Esophagus muscularis mucosa (tissue), 4 donors: ENCODE data around the gene SPEM2. TPM values are rescaled to one million over a fixed set of nuclear protein-coding genes. Genes with fewer than 3 reads are reported as not detected.

Experiments
- DNase-seq: peaks from one replicate; pipeline ENCODE4 v3.0.0-alpha.2; 2017; ENCODE audit errors: extremely low spot score
- H3K27ac ChIP-seq, 4 donors: fragments of 200-600 bp; sonication (generic); replicated peaks in 1 of 4; 1 replicate in 3 of 4; 2 replicates in 1 of 4; pipeline ENCODE4 v1.5.1; 2016 to 2019; ENCODE audit warnings: mild to moderate bottlenecking in 1 of 4
- H3K27me3 ChIP-seq, 4 donors: fragments of 200-600 bp; sonication (generic); one replicate each; pipeline versions ENCODE4 v1.5.1 to v1.6.0; 2016 to 2019
- H3K36me3 ChIP-seq, 4 donors: fragments of 200-600 bp; sonication (generic); one replicate each; pipeline ENCODE4 v1.5.1; 2016 to 2019
- H3K4me1 ChIP-seq, 4 donors: fragments of 200-600 bp; sonication (generic); one replicate each; pipeline ENCODE4 v1.5.1; 2016 to 2019
- H3K4me3 ChIP-seq, 4 donors: fragments of 200-600 bp; sonication (generic); 1 replicate in 2 of 4; 2 replicates in 2 of 4; pipeline ENCODE4 v1.5.1; 2016 to 2019; ENCODE audit warnings: mild to moderate bottlenecking in 4 of 4, moderate library complexity in 1 of 4
- H3K9me3 ChIP-seq, 4 donors: fragments of 200-600 bp; sonication (generic); 1 replicate in 3 of 4; 2 replicates in 1 of 4; pipeline ENCODE4 v1.5.1; 2016 to 2019
- EP300 ChIP-seq: sonication (generic); formaldehyde crosslinking; IDR thresholded peaks from one replicate; pipeline ENCODE4 v1.6.1; 2017; ENCODE audit warnings: antibody characterized with exemption
- POLR2A ChIP-seq: fragments of 450-650 bp; IDR thresholded peaks from one replicate; pipeline ENCODE4 v1.6.1; 2017; ENCODE audit warnings: antibody characterized with exemption, moderate library complexity, mild to moderate bottlenecking, low read depth
- POLR2AphosphoS5 ChIP-seq, 2 donors: sonication (generic); formaldehyde crosslinking; IDR thresholded peaks; one replicate each; pipeline ENCODE4 v1.6.1; 2017; ENCODE audit warnings: antibody characterized with exemption in 2 of 2
- WGBS: methylation state at CpG from one replicate; pipeline ENCODE4 v1.1.5; 2018; 5-methylcytosine and 5-hydroxymethylcytosine counted together
- intact Hi-C: fragments of 100-400 bp; cut with DNase I; formaldehyde crosslinking; loops from one replicate; pipeline ENCODE4 v1.15.1; 2023
- total RNA-seq, 4 donors: library from RNA; depleted of rRNA; stranded (reverse); fragments of >200 nt; gene quantifications; one replicate each; pipeline versions ENCODE4 v1.1.0 to v1.2.1, GENCODE V29; 2016
- TF ChIP-seq, protein P1 (sequence below), 3 experiments: fragments of 200-600 bp in 2 of 3; fragments of 450-650 bp in 1 of 3; sonication (generic) in 2 of 3; IDR thresholded peaks; one replicate each; pipeline ENCODE4 v1.5.1; 2017 to 2019; ENCODE audit warnings: antibody characterized with exemption in 3 of 3, mild to moderate bottlenecking in 2 of 3, moderate library complexity in 1 of 3

SPEM2 gene
- total RNA-seq, 4 donors from 2014 or later, result not detected

DNA sequence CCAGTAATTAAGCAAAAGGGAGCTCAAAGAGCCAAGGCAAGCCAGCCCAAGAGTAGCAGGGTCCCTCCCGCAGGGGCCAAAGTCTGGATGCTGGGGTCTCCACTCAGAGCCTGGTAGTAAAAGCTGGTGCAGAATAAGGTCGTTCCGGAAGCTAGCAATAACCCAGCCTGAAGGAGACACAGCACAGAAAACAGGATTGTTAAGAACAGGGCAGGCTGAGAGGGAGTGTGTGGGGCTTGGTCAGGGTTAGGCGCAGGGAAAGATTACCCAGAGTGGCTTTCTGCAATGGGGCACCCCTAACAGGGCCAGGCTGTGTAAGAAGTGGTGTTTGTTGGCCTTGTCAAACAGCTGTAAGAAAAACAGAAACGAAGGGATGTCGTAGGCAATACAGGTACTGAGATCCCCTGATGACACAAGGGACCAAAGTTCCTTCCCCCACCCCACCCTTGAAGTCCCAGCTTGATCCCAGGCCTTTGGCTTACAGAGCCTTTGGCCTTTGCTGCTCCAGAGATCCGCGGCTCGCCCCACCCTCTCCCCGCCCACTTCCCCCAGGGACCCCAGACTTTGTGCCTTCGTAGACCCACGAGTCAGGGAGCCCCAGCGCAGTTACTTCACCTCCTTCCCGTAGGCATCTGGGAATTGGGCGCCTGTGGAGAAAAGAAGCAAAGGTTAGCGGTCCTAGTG, 22.2 kb upstream of the SPEM2 start:
- no peak for TF ChIP-seq POLR2AphosphoS5 (IDR thresholded peaks at IDR 0.05)
- TF ChIP-seq, protein P1, sequence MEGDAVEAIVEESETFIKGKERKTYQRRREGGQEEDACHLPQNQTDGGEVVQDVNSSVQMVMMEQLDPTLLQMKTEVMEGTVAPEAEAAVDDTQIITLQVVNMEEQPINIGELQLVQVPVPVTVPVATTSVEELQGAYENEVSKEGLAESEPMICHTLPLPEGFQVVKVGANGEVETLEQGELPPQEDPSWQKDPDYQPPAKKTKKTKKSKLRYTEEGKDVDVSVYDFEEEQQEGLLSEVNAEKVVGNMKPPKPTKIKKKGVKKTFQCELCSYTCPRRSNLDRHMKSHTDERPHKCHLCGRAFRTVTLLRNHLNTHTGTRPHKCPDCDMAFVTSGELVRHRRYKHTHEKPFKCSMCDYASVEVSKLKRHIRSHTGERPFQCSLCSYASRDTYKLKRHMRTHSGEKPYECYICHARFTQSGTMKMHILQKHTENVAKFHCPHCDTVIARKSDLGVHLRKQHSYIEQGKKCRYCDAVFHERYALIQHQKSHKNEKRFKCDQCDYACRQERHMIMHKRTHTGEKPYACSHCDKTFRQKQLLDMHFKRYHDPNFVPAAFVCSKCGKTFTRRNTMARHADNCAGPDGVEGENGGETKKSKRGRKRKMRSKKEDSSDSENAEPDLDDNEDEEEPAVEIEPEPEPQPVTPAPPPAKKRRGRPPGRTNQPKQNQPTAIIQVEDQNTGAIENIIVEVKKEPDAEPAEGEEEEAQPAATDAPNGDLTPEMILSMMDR (IDR thresholded peaks at IDR 0.05), result no peak
- TF ChIP-seq POLR2A, result no peak
- TF ChIP-seq EP300, result no peak
- 16% methylated on average over 12 of the region's 16 CpGs for WGBS
- H3K27me3 ChIP-seq, result no peaks in the 10 kb centered on the region
- H3K9me3 ChIP-seq, result no peaks in the 10 kb centered on the region
- peak; percentile 94 for DNase-seq
- H3K27ac ChIP-seq, result peak overlapping the region; percentile 90 to 93 (median 92)
- H3K36me3 ChIP-seq, result peaks cover 0 to 6% (median under 1%) of the 10 kb centered on the region in 4 donors
- peaks cover 20 to 56% (median 39%) of the 10 kb centered on the region in 4 donors for H3K4me1 ChIP-seq
- H3K4me3 ChIP-seq, result peak overlapping the region; percentile 77 to 87 (median 85)
- intact Hi-C loops, result loop anchor here (5.0 kb wide), 1 partner anchor 51 kb away; the partner anchor contains the start of gene KCTD11

DNA sequence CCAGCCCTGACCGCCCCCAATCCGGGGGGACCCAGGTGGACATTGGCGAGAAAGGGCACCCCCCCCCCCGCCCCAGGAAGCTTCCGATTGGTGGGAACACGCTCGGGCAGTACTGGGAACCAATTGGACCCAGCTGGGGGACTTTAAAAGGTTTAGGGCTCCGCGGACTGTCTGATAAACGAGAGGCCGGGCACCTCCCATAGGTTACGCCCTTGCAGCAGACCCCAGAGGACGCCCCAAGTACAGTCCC, 21.8 kb upstream of the SPEM2 start:
- H3K9me3 ChIP-seq, result no peaks in the 10 kb centered on the region
- peak overlapping the region; percentile 90 to 93 (median 92) for H3K27ac ChIP-seq
- peak; percentile 95 for DNase-seq
- H3K4me1 ChIP-seq, result peaks cover 20 to 56% (median 39%) of the 10 kb centered on the region in 4 donors
- intact Hi-C loops, result loop anchor here (5.0 kb wide), 1 partner anchor 51 kb away; the partner anchor contains the start of gene KCTD11
- 10% methylated on average over 2 of the region's 13 CpGs for WGBS
- H3K27me3 ChIP-seq, result no peaks in the 10 kb centered on the region
- peak overlapping the region; percentile 77 to 87 (median 85) for H3K4me3 ChIP-seq
- TF ChIP-seq POLR2A (no peak), EP300 (no peak), POLR2AphosphoS5 (IDR thresholded peaks at IDR 0.05) (no peak)
- TF ChIP-seq, protein P1 (IDR thresholded peaks at IDR 0.05), result no peak
- H3K36me3 ChIP-seq, result peaks cover 0 to 11% (median 3%) of the 10 kb centered on the region in 4 donors

DNA sequence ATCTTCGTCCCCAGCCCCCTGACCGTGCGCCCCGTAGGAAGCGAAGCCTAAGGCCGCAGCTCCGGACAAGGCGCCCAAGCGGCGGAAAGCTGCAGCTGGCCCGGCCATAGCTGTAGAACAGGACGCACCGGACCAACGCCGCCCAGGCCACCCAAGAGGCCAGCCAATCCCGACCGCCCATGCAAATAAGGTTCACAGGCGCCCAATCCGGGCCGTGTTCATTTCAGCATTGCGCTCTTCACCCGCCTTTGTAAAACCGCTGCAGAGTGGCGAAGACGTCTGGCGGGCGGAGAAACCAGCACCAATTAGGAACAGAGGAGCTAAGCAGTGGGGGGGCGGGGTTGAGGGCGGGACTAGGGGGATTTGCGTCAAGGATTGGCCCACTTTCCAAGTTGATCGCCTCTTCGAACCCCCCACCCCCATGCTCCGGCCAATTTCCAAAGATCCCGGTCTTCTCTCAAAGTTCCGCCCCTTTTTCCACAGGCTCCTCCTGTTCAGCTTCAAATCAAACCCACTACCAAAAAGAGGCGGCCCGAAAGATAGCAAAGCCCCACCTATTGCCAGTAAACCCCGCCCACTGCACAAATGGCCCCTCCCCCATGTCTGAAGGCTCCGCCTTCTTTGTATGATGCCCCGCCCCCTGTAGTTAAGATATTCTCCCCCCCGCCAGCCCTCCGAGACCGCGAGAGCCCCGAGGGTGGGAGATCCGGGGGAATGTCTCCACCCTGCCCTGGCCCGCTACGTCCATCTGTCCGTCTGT, 21.3 kb upstream of the SPEM2 start, which contains the start of gene TMEM256:
Gene TMEM256 (minus strand): TSS at position 121 of the 760 bp plus-strand sequence. CDS start 13 bp downstream, at position 108.
- Histone ChIP-seq H3K27me3 (no peaks in the 10 kb centered on the region), H3K4me3 (peak within 1 kb of the TSS; percentile 77 to 87 (median 85)), H3K27ac (peak within 1 kb of the TSS; percentile 90 to 93 (median 92)), H3K9me3 (no peaks in the 10 kb centered on the region), H3K4me1 (peaks cover 20 to 56% (median 39%) of the 10 kb centered on the region in 4 donors), H3K36me3 (peaks cover 0 to 16% (median 6%) of the 10 kb centered on the region in 4 donors)
- intact Hi-C loops, result loop anchor here (2.0 to 5.0 kb wide), 2 partner anchors 33 to 52 kb away; partner anchors contain the start of gene KCTD11
- DNase-seq, result peak; percentile 100
- TF ChIP-seq EP300, result no peak
- TF ChIP-seq, protein P1 (IDR thresholded peaks at IDR 0.05), result peak in 1 of 3 experiments; percentile 9
- TF ChIP-seq POLR2AphosphoS5 (IDR thresholded peaks at IDR 0.05), result peak; percentile 98 to 99
- peak; percentile 89 for TF ChIP-seq POLR2A
- 0% methylated on average over 23 of the region's 49 CpGs for WGBS

GRCh38 chr17:7404737-7405349, 20.6 kb upstream of the SPEM2 start:
- Histone ChIP-seq H3K4me3 (peak overlapping the region; percentile 77 to 87 (median 85)), H3K27ac (peak overlapping the region; percentile 90 to 93 (median 92)), H3K36me3 (peaks cover 0 to 22% (median 9%) of the 10 kb centered on the region in 4 donors), H3K4me1 (peaks cover 20 to 56% (median 39%) of the 10 kb centered on the region in 4 donors), H3K27me3 (no peaks in the 10 kb centered on the region), H3K9me3 (no peaks in the 10 kb centered on the region)
- WGBS, result 0% methylated on average over 11 of the region's 65 CpGs
- intact Hi-C loops, result loop anchor here (2.0 to 5.0 kb wide), 2 partner anchors 32 to 53 kb away; partner anchors contain the start of gene KCTD11
- TF ChIP-seq EP300, result no peak
- peak; percentile 18 for TF ChIP-seq POLR2A
- TF ChIP-seq, protein P1 (IDR thresholded peaks at IDR 0.05), result peak in 1 of 3 experiments; percentile 9
- peak in 1 of 2 donors; percentile 84 for TF ChIP-seq POLR2AphosphoS5 (IDR thresholded peaks at IDR 0.05)
- DNase-seq, result peak; percentile 93
